ENCODE measurements around the gene ZNF282. TPM values are rescaled to one million over a fixed set of nuclear protein-coding genes. Genes with fewer than 3 reads are reported as not detected.

ZNF282 gene
- total RNA-seq, 4 donors from 2014 or later = 19.7 to 31.5 (median 25.1) TPM

DNA sequence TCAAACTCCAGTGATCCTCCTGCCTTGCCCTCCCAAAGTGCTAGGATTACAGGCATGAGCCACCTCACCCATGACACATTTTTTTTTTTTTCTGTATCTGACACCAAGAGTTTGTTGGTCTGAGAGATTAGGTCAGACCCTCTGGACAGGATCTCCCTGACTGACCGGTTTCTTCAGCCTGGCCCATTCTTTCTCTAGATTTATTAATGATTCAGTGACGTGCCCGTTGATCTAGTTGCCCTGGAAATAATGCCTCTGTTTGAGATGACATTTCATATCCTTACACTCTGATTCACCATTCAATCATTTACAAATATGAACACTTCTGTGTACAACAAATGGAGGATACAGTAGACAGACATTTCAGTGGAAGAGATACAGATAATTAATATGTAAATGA lies 42.7 kb downstream of the ZNF282 start:
- 69 to 76% methylated on average over 3 of the region's 3 CpGs for WGBS, 2 donors
- Histone ChIP-seq H3K4me3 (no peak overlapping the region), H3K36me3 (no peaks in the 10 kb centered on the region), H3K9me3 (peaks cover 0 to 5% (median 0%) of the 10 kb centered on the region in 4 donors), H3K27me3 (no peaks in the 10 kb centered on the region), H3K4me1 (peaks cover 5 to 30% (median 19%) of the 10 kb centered on the region in 4 donors), H3K27ac (no peak overlapping the region)
- TF ChIP-seq EP300 (IDR thresholded peaks at IDR 0.05) (no peak), POLR2A (IDR thresholded peaks at IDR 0.05) (no peak)
- TF ChIP-seq, protein P1, sequence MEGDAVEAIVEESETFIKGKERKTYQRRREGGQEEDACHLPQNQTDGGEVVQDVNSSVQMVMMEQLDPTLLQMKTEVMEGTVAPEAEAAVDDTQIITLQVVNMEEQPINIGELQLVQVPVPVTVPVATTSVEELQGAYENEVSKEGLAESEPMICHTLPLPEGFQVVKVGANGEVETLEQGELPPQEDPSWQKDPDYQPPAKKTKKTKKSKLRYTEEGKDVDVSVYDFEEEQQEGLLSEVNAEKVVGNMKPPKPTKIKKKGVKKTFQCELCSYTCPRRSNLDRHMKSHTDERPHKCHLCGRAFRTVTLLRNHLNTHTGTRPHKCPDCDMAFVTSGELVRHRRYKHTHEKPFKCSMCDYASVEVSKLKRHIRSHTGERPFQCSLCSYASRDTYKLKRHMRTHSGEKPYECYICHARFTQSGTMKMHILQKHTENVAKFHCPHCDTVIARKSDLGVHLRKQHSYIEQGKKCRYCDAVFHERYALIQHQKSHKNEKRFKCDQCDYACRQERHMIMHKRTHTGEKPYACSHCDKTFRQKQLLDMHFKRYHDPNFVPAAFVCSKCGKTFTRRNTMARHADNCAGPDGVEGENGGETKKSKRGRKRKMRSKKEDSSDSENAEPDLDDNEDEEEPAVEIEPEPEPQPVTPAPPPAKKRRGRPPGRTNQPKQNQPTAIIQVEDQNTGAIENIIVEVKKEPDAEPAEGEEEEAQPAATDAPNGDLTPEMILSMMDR (IDR thresholded peaks at IDR 0.05) = no peak
- DNase-seq (ENCODE audit: low spot score in 2 of 2) = no peak

DNA sequence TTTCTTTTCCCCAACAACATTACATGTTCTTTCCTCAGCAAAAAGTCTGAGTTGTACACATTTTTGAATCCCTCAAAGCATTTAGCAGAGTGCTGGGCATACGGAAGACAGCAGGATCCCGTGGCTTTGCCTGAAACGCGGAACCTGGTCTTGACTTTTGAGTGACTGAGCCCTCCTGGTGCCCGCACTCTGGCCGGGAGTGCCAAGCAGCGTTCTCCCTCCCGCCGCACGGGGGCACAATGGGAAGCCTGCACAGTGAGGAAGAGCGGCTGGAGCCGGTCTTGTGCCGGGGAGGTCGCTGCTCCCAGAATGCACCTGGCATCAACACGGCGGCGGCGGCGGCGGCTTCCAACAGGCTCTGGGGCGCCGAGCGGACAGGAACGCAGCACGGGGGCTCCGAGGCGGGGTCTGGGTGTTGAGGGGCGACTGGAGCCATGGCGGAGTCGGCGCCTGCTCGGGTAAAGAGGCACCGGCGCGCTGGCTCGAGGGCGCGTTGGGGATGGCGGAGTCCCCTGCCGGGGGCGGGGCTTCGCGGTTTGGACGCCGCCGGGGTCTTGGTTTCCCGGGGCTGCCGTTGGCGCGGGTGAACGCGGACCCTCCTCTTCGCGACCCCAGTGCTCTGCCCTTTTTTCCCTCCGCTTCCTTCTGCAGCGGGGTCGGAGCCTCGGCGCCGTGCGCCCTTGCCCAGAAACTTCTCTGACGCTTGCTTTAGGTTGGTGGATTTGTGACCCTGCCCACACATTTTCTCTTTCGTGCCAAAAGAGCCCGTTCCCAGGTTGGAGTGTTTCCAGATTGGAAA lies 44.2 kb downstream of the ZNF282 start, which contains the start of gene ZNF212:
ZNF212 (plus strand) TSS at position 307 of the 799 bp plus-strand sequence; CDS start at position 435, 128 bp downstream.
- peak within 1 kb of the TSS; percentile 43 to 82 (median 78) for H3K27ac ChIP-seq
- DNase-seq (ENCODE audit: low spot score in 2 of 2) = peak; percentile 79 to 86
- H3K9me3 ChIP-seq = peaks cover 0 to 6% (median 0%) of the 10 kb centered on the region in 4 donors
- H3K27me3 ChIP-seq = no peaks in the 10 kb centered on the region
- no peaks in the 10 kb centered on the region for H3K36me3 ChIP-seq
- H3K4me3 ChIP-seq = peak within 1 kb of the TSS; percentile 75 to 97 (median 89)
- 1% methylated on average over 53 to 64 of the region's 64 CpGs for WGBS, 2 donors
- H3K4me1 ChIP-seq = peaks cover 5 to 34% (median 19%) of the 10 kb centered on the region in 4 donors
- TF ChIP-seq, protein P1 (IDR thresholded peaks at IDR 0.05) = peak; percentile 80 to 96 (median 87)
- TF ChIP-seq POLR2A (IDR thresholded peaks at IDR 0.05) (peak in 1 of 2 donors; percentile 49), EP300 (IDR thresholded peaks at IDR 0.05) (peak; percentile 64 to 89)

DNA sequence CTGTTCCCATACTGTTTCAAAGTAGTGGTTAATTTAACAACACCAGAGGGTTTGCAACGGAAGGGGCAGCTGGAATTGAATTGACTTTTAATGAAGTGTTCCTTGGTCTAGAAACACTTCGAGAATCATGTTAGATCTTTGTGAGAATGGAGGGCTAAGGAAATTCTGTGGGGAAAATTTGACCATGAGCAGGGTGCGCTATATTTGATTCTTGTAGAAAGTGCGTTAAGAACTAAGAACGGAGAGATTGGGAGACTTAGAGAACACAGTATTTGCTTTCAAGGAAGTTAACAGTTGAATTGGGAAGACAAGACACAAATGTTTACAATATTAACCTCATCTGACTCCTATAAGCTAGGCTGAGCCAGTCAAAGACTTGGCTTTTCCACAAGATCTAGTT lies 45.3 kb downstream of the ZNF282 start:
- H3K4me3 ChIP-seq = peak overlapping the region; percentile 75 to 97 (median 89)
- no peak for TF ChIP-seq EP300 (IDR thresholded peaks at IDR 0.05)
- TF ChIP-seq POLR2A (IDR thresholded peaks at IDR 0.05) = no peak
- TF ChIP-seq, protein P1 (IDR thresholded peaks at IDR 0.05) = no peak
- H3K9me3 ChIP-seq = peaks cover 0 to 6% (median 0%) of the 10 kb centered on the region in 4 donors
- no peak for DNase-seq (ENCODE audit: low spot score in 2 of 2)
- H3K36me3 ChIP-seq = no peaks in the 10 kb centered on the region
- 75 to 77% methylated on average over 5 of the region's 5 CpGs for WGBS, 2 donors
- H3K4me1 ChIP-seq = peaks cover 5 to 36% (median 19%) of the 10 kb centered on the region in 4 donors
- no peaks in the 10 kb centered on the region for H3K27me3 ChIP-seq
- no peak overlapping the region for H3K27ac ChIP-seq

DNA sequence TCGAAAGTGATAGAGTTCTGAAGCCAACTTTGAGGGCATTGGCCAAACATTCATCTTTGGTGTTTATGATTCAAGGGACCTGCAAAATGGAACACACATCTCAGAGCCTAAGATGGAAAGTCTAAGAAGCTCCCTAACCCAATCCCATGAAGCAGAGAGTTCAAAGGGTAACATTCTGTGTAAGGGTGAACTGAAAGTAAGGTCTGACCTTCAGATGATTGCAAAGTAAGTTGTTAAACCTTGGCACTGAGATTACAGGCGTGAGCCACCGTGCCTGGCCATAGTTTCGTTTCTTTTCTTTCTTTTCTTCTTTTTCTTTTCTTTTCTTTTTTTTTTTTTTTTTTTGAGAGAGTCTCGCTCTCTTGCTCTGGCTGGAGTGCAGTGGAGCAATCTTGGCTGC lies 46.4 kb downstream of the ZNF282 start:
- Histone ChIP-seq H3K36me3 (no peaks in the 10 kb centered on the region), H3K4me3 (no peak overlapping the region), H3K27ac (no peak overlapping the region), H3K4me1 (peaks cover 5 to 36% (median 19%) of the 10 kb centered on the region in 4 donors), H3K27me3 (no peaks in the 10 kb centered on the region), H3K9me3 (peaks cover 0 to 6% (median 0%) of the 10 kb centered on the region in 4 donors)
- no peak for TF ChIP-seq POLR2A (IDR thresholded peaks at IDR 0.05)
- WGBS, 2 donors = 93 to 96% methylated on average over 5 of the region's 5 CpGs
- DNase-seq (ENCODE audit: low spot score in 2 of 2) = no peak

DNA sequence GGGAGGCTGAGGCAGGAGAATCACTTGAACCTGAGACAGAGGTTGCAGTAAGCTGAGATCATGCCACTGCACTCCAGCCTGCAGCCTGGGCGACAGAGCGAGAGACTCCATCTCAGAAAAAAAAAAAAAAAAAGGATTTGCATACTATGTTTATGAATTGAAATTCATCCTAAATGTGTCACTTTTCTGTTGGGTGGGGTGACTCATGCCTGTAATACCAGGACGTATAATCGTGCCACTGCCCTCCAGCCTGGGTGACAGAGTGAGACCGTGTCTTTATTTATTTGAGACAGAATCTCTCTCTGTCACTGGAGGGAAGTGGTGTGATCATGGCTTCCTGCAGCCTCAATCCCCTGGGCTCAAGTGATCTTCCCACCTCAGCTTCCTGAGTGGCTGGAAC lies 49.9 kb downstream of the ZNF282 start:
- Histone ChIP-seq H3K4me1 (peaks cover 5 to 24% (median 13%) of the 10 kb centered on the region in 4 donors), H3K36me3 (peaks cover 0 to 8% (median 2%) of the 10 kb centered on the region in 3 donors), H3K27ac (no peak overlapping the region), H3K4me3 (no peak overlapping the region), H3K27me3 (no peaks in the 10 kb centered on the region), H3K9me3 (peaks cover 0 to 6% (median 0%) of the 10 kb centered on the region in 4 donors)
- 61 to 67% methylated on average over 5 of the region's 5 CpGs for WGBS, 2 donors
- no peak for DNase-seq (ENCODE audit: low spot score in 2 of 2)
- TF ChIP-seq, protein P1 (IDR thresholded peaks at IDR 0.05) = no peak
- TF ChIP-seq POLR2A (IDR thresholded peaks at IDR 0.05) = no peak
- TF ChIP-seq EP300 (IDR thresholded peaks at IDR 0.05) = no peak

Measured in tibial nerve (tissue), 4 donors.